Spleen (tissue), 7 donors: ENCODE measurements around the gene DLEC1.

Experiments
- POLR2A ChIP-seq, 3 donors: fragments of 450-650 bp; IDR thresholded peaks; one replicate each; pipeline ENCODE4 v1.5.1; 2017; ENCODE audit warnings: antibody characterized with exemption in 3 of 3, mild to moderate bottlenecking in 1 of 3
- TF ChIP-seq, protein P1 (sequence below), 11 experiments: fragments of 200-600 bp in 7 of 11; fragments of 450-650 bp in 4 of 11; sonication (generic) in 4 of 11; IDR thresholded peaks in 8 of 11; conservative IDR thresholded peaks in 3 of 11; 1 replicate in 7 of 11; 2 replicates in 4 of 11; pipeline versions ENCODE4 v1.4.0 to v1.8.0; 2016 to 2021; ENCODE audit warnings: antibody characterized with exemption in 11 of 11, inconsistent platforms in 4 of 11, mild to moderate bottlenecking in 1 of 11
- donor health status: DM: no; HTN: no; CAD: no; lungs with moderate emphysema.
- donor health status: DM: no; HTN: no; CAD: no.
- donor health status: DM: no; HTN: no; CAD: no.

DNA sequence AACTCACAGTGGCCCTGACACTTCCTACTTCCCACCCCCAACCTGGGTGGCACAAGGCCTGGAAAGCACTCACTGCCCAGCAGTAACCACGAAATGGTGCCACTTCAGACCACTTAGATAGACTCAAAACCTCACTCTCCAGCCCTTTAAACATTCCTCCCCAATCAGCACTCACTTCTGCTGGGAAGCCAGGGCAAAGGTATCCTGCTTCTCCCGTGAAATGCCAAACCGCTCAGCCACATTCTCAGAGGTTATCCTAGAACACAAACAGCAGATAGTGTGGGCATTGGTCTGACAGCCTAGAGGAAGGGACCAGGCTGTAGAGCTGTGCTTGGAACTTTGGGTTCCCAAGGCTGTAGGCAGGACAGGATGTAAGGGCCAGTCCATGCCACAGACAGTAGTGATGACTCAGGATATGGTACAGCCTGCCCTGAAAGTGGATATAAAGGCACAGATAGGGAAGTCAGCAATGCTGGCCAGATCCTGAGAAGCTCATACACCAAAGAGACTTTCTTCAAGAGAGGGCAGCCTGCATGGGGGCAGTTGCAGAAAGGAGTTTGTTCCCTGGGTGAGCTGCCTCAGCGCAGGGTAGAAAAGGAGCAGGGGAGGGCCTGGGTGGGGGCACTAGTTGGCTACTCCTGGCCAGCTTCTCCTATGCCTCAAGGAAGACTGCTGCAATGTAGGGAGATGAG is 88.7 kb downstream of the DLEC1 start:
- TF ChIP-seq, protein P1, sequence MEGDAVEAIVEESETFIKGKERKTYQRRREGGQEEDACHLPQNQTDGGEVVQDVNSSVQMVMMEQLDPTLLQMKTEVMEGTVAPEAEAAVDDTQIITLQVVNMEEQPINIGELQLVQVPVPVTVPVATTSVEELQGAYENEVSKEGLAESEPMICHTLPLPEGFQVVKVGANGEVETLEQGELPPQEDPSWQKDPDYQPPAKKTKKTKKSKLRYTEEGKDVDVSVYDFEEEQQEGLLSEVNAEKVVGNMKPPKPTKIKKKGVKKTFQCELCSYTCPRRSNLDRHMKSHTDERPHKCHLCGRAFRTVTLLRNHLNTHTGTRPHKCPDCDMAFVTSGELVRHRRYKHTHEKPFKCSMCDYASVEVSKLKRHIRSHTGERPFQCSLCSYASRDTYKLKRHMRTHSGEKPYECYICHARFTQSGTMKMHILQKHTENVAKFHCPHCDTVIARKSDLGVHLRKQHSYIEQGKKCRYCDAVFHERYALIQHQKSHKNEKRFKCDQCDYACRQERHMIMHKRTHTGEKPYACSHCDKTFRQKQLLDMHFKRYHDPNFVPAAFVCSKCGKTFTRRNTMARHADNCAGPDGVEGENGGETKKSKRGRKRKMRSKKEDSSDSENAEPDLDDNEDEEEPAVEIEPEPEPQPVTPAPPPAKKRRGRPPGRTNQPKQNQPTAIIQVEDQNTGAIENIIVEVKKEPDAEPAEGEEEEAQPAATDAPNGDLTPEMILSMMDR (IDR thresholded peaks at IDR 0.05 in 8 of 11, conservative IDR thresholded peaks at IDR 0.05 in 3 of 11) = no peak
- TF ChIP-seq POLR2A (IDR thresholded peaks at IDR 0.05) = no peak
